SK-N-SH (cell line): ENCODE results near the gene MVP. TPM values are rescaled to one million over a fixed set of nuclear protein-coding genes. Genes with fewer than 3 reads are reported as not detected.

Experiments used
- CTCF ChIA-PET: fragments of 300-600, 350-600 bp; formaldehyde crosslinking; extraction: SDS; loops from one replicate; lab custom pipeline; 2021; lab: Yijun Ruan, JAX
- POLR2A ChIA-PET: fragments of 350-600 bp; sonication (Branson Sonifier 250); formaldehyde crosslinking; extraction: SDS; loops from one replicate; lab custom pipeline; 2020; ENCODE audit warnings: antibody characterized with exemption, inconsistent platforms; lab: Yijun Ruan, JAX
- DNase-seq: peaks from one replicate; pipeline ENCODE4 v3.0.0; 2012
- H2AFZ ChIP-seq: fragments of 200-600 bp; sonication (generic); 2 replicates; pipeline ENCODE4 v1.8.1; 2016; ENCODE audit warnings: antibody characterized with exemption, mild to moderate bottlenecking, low read depth
- H3F3A ChIP-seq: fragments of 200-600 bp; sonication (generic); replicated peaks from 2 replicates; pipeline ENCODE3; 2016; ENCODE audit warnings: antibody characterized with exemption, mild to moderate bottlenecking; ENCODE audit not compliant: insufficient read depth
- H3K27ac ChIP-seq, 2 experiments: fragments of 200-500 bp in 1 of 2; fragments of 200-600 bp in 1 of 2; sonication (Bioruptor generic) in 1 of 2; sonication (generic), shearing (Covaris generic) in 1 of 2; 2 replicates each; pipeline versions ENCODE4 v1.5.1 to v1.6.1; 2014 to 2016; ENCODE audit warnings: low read depth in 2 of 2, inconsistent platforms in 1 of 2, low read length in 1 of 2, mild to moderate bottlenecking in 1 of 2, mixed read lengths in 1 of 2
- H3K27me3 ChIP-seq: fragments of 200-600 bp; sonication (generic), shearing (Covaris generic); 2 replicates; pipeline ENCODE4 v1.6.1; 2016; ENCODE audit warnings: mixed run types; ENCODE audit not compliant: insufficient read depth
- H3K36me3 ChIP-seq, 2 experiments: fragments of 200-500 bp in 1 of 2; fragments of 200-600 bp in 1 of 2; sonication (Bioruptor generic) in 1 of 2; sonication (generic) in 1 of 2; replicated peaks in 1 of 2; 2 replicates each; pipeline versions ENCODE3 to v1.5.1; 2014 to 2016; ENCODE audit warnings: low read length in 1 of 2, mild to moderate bottlenecking in 1 of 2; ENCODE audit not compliant: insufficient read depth in 2 of 2, control insufficient read depth in 1 of 2
- H3K4me1 ChIP-seq, 2 experiments: fragments of 200-500 bp in 1 of 2; fragments of 200-600 bp in 1 of 2; sonication (Bioruptor generic) in 1 of 2; sonication (generic), shearing (Covaris generic) in 1 of 2; 2 replicates each; pipeline versions ENCODE4 v1.5.1 to v1.6.1; 2014 to 2016; ENCODE audit warnings: low read depth in 1 of 2, low read length in 1 of 2, mixed run types in 1 of 2; ENCODE audit not compliant: insufficient read depth in 2 of 2, control insufficient read depth in 1 of 2
- H3K4me2 ChIP-seq: fragments of 200-600 bp; sonication (generic), shearing (Covaris generic); 2 replicates; pipeline ENCODE4 v1.6.1; 2017; ENCODE audit warnings: mixed run types
- H3K4me3 ChIP-seq, 2 experiments: fragments of 200-500 bp in 1 of 2; fragments of 200-600 bp in 1 of 2; sonication (Bioruptor generic) in 1 of 2; sonication (generic), shearing (Covaris generic) in 1 of 2; 2 replicates each; pipeline versions ENCODE4 v1.5.1 to v1.8.1; 2014 to 2016; ENCODE audit warnings: low read depth in 2 of 2, inconsistent platforms in 1 of 2, low read length in 1 of 2, mild to moderate bottlenecking in 1 of 2, mixed read lengths in 1 of 2, moderate library complexity in 1 of 2
- H3K79me2 ChIP-seq: fragments of 200-600 bp; sonication (generic); 2 replicates; pipeline ENCODE4 v1.8.1; 2017; ENCODE audit warnings: mild to moderate bottlenecking; ENCODE audit not compliant: insufficient read depth
- H3K9ac ChIP-seq: fragments of 200-600 bp; sonication (generic); 2 replicates; pipeline ENCODE4 v1.6.1; 2017; ENCODE audit warnings: mixed run types
- H3K9me2 ChIP-seq: fragments of 200-600 bp; sonication (generic); 2 replicates; pipeline ENCODE4 v1.6.1; 2017; ENCODE audit warnings: mixed run types
- H3K9me3 ChIP-seq: fragments of 200-600 bp; sonication (generic); 2 replicates; pipeline ENCODE4 v1.6.1; 2017; ENCODE audit warnings: mixed run types, mild to moderate bottlenecking, moderate library complexity
- H4K20me1 ChIP-seq: fragments of 200-600 bp; sonication (generic); 2 replicates; pipeline ENCODE4 v1.6.1; 2017; ENCODE audit warnings: mild to moderate bottlenecking, mixed run types; ENCODE audit not compliant: insufficient read depth
- EP300 ChIP-seq, 2 experiments: IDR thresholded peaks; 2 replicates each; pipeline versions ENCODE4 v1.4.0 to v1.6.1; 2012; ENCODE audit warnings: borderline replicate concordance in 1 of 2, low read depth in 1 of 2, low read length in 1 of 2
- FOXM1 ChIP-seq: IDR thresholded peaks from 2 replicates; pipeline ENCODE4 v1.4.0; 2012; ENCODE audit warnings: low read depth, mild to moderate bottlenecking
- GABPA ChIP-seq: IDR thresholded peaks from 2 replicates; pipeline ENCODE4 v1.4.0; 2012; ENCODE audit warnings: low read depth, mild to moderate bottlenecking
- MEF2A ChIP-seq: IDR thresholded peaks from 2 replicates; pipeline ENCODE4 v1.4.0; 2012; ENCODE audit warnings: low read depth, borderline replicate concordance
- POLR2AphosphoS5 ChIP-seq: IDR thresholded peaks from 2 replicates; pipeline ENCODE4 v1.6.1; 2012; ENCODE audit warnings: low read depth, low read length
- RCOR1 ChIP-seq: fragments of 150-350 bp; IDR thresholded peaks from 2 replicates; pipeline ENCODE4 v1.6.1; 2017; ENCODE audit warnings: antibody characterized with exemption, low read length
- RFX5 ChIP-seq: IDR thresholded peaks from 2 replicates; pipeline ENCODE4 v1.6.1; 2012; ENCODE audit warnings: mild to moderate bottlenecking, improper control_type of control experiment, low read length
- SIN3A ChIP-seq: IDR thresholded peaks from 2 replicates; pipeline ENCODE4 v1.6.1; 2012; ENCODE audit warnings: low read depth, mild to moderate bottlenecking, low read length, moderate library complexity, borderline replicate concordance
- SMC3 ChIP-seq: IDR thresholded peaks from 2 replicates; pipeline ENCODE4 v1.6.1; 2012; ENCODE audit warnings: low read depth, low read length, improper control_type of control experiment
- TCF12 ChIP-seq: IDR thresholded peaks from 2 replicates; pipeline ENCODE4 v1.4.0; 2012
- YY1 ChIP-seq: IDR thresholded peaks from 2 replicates; pipeline ENCODE4 v1.4.0; 2012; ENCODE audit warnings: low read depth, mild to moderate bottlenecking
- WGBS: methylation state at CpG from one replicate; pipeline ENCODE4 v1.1.6; 2017; ENCODE audit warnings: low lambda C conversion rate; 5-methylcytosine and 5-hydroxymethylcytosine counted together
- polyA plus RNA-seq, 3 experiments: library from polyadenylated mRNA; depleted of rRNA; stranded (reverse); fragments of >200 nt; gene quantifications; 2 replicates each; pipeline ENCODE4 v1.2.3, GENCODE V29; 2012
- TF ChIP-seq, protein P1 (sequence below): fragments of 150-350 bp; IDR thresholded peaks from 2 replicates; pipeline ENCODE4 v1.6.1; 2017; ENCODE audit warnings: antibody characterized with exemption, low read length, low read depth, borderline replicate concordance
- TF ChIP-seq, protein P2 (sequence below): fragments of 200-600 bp; sonication (generic); IDR thresholded peaks from 2 replicates; pipeline ENCODE4 v1.6.1; 2017; ENCODE audit warnings: antibody characterized with exemption, mild to moderate bottlenecking, moderate library complexity
- TF ChIP-seq, protein P3 (sequence below): IDR thresholded peaks from 2 replicates; pipeline ENCODE4 v1.4.0; 2012; ENCODE audit warnings: low read depth, borderline replicate concordance

Gene MVP
- polyA plus RNA-seq, 1 of the 3 experiments (the other 2 are of a cell fraction) = 222 TPM

DNA sequence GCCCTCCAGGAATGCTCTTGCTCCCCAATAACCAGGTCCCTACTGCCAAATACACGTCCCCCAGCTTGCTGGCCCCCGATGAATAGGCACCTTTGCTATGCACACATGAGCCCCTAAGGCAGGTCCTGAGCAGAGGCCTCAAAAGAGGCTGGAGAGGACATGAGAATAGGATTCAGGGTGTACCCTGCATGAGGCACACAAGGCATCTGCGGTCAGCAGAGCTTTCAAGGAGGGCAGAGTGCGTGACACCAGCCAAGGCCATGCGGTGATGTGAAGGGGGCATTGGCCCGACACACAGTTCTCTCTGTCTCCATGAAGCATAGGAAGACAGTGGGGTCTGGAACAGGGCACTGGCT is 72.2 kb downstream of the MVP start:
- Histone ChIP-seq H3K27me3 (no peaks in the 10 kb centered on the region), H3K9ac (no peak overlapping the region), H3K79me2 (no peaks in the 10 kb centered on the region), H3F3A (peaks cover 7% of the 10 kb centered on the region), H3K4me1 (no peaks in the 10 kb centered on the region; a peak in 1 of 4 replicates), H2AFZ (no peak overlapping the region), H3K36me3 (peaks cover 0 to 5% of the 10 kb centered on the region in 2 experiments), H3K4me3 (no peak overlapping the region), H3K9me3 (no peaks in the 10 kb centered on the region), H3K27ac (no peak overlapping the region), H3K4me2 (no peak overlapping the region), H3K9me2 (no peaks in the 10 kb centered on the region), H4K20me1 (no peaks in the 10 kb centered on the region)
- no peak for DNase-seq
- WGBS = 87% methylated on average over 6 of the region's 6 CpGs
- TF ChIP-seq SMC3 = no peak
- no peak for TF ChIP-seq EP300 (IDR thresholded peaks at IDR 0.05; ENCODE audit: borderline replicate concordance in 1 of 2, low read depth in 1 of 2, low read length in 1 of 2)
- TF ChIP-seq RFX5 = no peak
- TF ChIP-seq, protein P1, sequence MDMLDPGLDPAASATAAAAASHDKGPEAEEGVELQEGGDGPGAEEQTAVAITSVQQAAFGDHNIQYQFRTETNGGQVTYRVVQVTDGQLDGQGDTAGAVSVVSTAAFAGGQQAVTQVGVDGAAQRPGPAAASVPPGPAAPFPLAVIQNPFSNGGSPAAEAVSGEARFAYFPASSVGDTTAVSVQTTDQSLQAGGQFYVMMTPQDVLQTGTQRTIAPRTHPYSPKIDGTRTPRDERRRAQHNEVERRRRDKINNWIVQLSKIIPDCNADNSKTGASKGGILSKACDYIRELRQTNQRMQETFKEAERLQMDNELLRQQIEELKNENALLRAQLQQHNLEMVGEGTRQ = no peak
- TF ChIP-seq TCF12 = no peak
- no peak for TF ChIP-seq SIN3A
- TF ChIP-seq GABPA = no peak
- TF ChIP-seq, protein P2, sequence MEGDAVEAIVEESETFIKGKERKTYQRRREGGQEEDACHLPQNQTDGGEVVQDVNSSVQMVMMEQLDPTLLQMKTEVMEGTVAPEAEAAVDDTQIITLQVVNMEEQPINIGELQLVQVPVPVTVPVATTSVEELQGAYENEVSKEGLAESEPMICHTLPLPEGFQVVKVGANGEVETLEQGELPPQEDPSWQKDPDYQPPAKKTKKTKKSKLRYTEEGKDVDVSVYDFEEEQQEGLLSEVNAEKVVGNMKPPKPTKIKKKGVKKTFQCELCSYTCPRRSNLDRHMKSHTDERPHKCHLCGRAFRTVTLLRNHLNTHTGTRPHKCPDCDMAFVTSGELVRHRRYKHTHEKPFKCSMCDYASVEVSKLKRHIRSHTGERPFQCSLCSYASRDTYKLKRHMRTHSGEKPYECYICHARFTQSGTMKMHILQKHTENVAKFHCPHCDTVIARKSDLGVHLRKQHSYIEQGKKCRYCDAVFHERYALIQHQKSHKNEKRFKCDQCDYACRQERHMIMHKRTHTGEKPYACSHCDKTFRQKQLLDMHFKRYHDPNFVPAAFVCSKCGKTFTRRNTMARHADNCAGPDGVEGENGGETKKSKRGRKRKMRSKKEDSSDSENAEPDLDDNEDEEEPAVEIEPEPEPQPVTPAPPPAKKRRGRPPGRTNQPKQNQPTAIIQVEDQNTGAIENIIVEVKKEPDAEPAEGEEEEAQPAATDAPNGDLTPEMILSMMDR = no peak
- TF ChIP-seq, protein P3, sequence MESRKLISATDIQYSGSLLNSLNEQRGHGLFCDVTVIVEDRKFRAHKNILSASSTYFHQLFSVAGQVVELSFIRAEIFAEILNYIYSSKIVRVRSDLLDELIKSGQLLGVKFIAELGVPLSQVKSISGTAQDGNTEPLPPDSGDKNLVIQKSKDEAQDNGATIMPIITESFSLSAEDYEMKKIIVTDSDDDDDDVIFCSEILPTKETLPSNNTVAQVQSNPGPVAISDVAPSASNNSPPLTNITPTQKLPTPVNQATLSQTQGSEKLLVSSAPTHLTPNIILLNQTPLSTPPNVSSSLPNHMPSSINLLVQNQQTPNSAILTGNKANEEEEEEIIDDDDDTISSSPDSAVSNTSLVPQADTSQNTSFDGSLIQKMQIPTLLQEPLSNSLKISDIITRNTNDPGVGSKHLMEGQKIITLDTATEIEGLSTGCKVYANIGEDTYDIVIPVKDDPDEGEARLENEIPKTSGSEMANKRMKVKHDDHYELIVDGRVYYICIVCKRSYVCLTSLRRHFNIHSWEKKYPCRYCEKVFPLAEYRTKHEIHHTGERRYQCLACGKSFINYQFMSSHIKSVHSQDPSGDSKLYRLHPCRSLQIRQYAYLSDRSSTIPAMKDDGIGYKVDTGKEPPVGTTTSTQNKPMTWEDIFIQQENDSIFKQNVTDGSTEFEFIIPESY = no peak
- TF ChIP-seq FOXM1 = no peak
- TF ChIP-seq YY1 = no peak
- no peak for TF ChIP-seq POLR2AphosphoS5
- ChIA-PET POLR2A (no interaction called here), CTCF (no interaction called here)

DNA sequence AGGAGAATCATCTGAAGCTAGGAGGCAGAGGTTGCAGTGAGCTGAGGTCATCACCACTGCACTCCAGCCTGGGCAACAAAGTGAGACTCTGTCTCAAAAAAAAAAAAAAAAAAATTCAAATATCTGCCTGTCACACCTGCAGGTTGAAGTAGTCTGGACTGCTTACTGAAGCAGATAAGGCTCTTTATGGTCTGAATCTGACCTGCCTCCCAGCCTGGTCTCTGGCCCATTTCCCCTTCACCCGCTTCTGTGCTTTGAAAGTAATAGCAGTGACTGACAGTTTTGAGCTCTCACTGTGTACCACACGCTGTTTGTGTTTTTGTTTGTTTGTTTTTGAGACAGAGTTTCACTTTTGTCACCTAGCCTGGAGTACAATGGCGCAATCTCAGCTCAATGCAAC is 73.3 kb downstream of the MVP start:
- ChIA-PET CTCF (no interaction called here), POLR2A (interaction anchor here (0.6 kb wide), 1 partner anchor 37 kb away, joined by 3 read pairs; no protein-coding TSS in a partner anchor)
- Histone ChIP-seq H3K4me1 (peaks cover 0 to 11% of the 10 kb centered on the region in 2 experiments; a peak in 1 of 4 replicates), H3K36me3 (peaks cover 0 to 5% of the 10 kb centered on the region in 2 experiments), H3K9me2 (no peaks in the 10 kb centered on the region), H3F3A (peaks cover 7% of the 10 kb centered on the region), H3K9me3 (no peaks in the 10 kb centered on the region), H3K27ac (no peak overlapping the region), H4K20me1 (no peaks in the 10 kb centered on the region), H3K27me3 (no peaks in the 10 kb centered on the region), H3K79me2 (no peaks in the 10 kb centered on the region), H2AFZ (no peak overlapping the region), H3K9ac (no peak overlapping the region), H3K4me3 (no peak overlapping the region), H3K4me2 (no peak overlapping the region)
- DNase-seq = no peak
- TF ChIP-seq RCOR1 (no peak), MEF2A (no peak)
- 94% methylated on average over 3 of the region's 3 CpGs for WGBS
